CD14-positive monocyte (primary cell): ENCODE data around the gene FREM2. TPM values are rescaled to one million over a fixed set of nuclear protein-coding genes. Genes with fewer than 3 reads are reported as not detected.

Experiments used
- DNase-seq, 3 donors: peaks; one replicate each; pipeline ENCODE4 v3.0.0-alpha.2; 2011 to 2022
- H2AFZ ChIP-seq: 2 replicates; pipeline ENCODE4 v1.6.0; 2012; ENCODE audit warnings: mild to moderate bottlenecking, low read depth, low read length, inconsistent platforms; ENCODE audit not compliant: insufficient read depth, poor library complexity, severe bottlenecking
- H3K27ac ChIP-seq, 2 donors: 1 replicate in 1 of 2; 2 replicates in 1 of 2; pipeline ENCODE4 v1.5.1; 2012 to 2013; ENCODE audit warnings: low read length in 2 of 2, control low read depth in 1 of 2, inconsistent platforms in 1 of 2, low read depth in 1 of 2, mild to moderate bottlenecking in 1 of 2
- H3K27me3 ChIP-seq, 2 donors: one replicate each; pipeline versions ENCODE4 v1.6.0 to v1.6.1; 2011 to 2013; ENCODE audit warnings: low read length in 2 of 2; ENCODE audit not compliant: control insufficient read depth in 2 of 2, insufficient read depth in 2 of 2
- H3K36me3 ChIP-seq, 2 donors: replicated peaks in 1 of 2; 1 replicate in 1 of 2; 2 replicates in 1 of 2; pipeline versions ENCODE4 v1.5.1 to v1.6.1; 2012 to 2013; ENCODE audit warnings: low read length in 2 of 2, control low read depth in 1 of 2, inconsistent platforms in 1 of 2, mild to moderate bottlenecking in 1 of 2; ENCODE audit not compliant: insufficient read depth in 2 of 2, control insufficient read depth in 1 of 2
- H3K4me1 ChIP-seq, 2 donors: 1 replicate in 1 of 2; 2 replicates in 1 of 2; pipeline versions ENCODE4 v1.5.1 to v1.6.1; 2012 to 2013; ENCODE audit warnings: low read length in 2 of 2, control low read depth in 1 of 2, inconsistent platforms in 1 of 2, mild to moderate bottlenecking in 1 of 2, moderate library complexity in 1 of 2; ENCODE audit not compliant: insufficient read depth in 2 of 2, control insufficient read depth in 1 of 2
- H3K4me2 ChIP-seq: replicated peaks from 2 replicates; pipeline ENCODE3; 2012; ENCODE audit warnings: low read length, moderate library complexity, mild to moderate bottlenecking; ENCODE audit not compliant: poor library complexity, severe bottlenecking; ENCODE audit errors: extremely low read depth
- H3K4me3 ChIP-seq, 3 experiments: fragments of 200-600 bp in 1 of 3; sonication (generic) in 1 of 3; replicated peaks in 1 of 3; 1 replicate in 2 of 3; 2 replicates in 1 of 3; pipeline ENCODE4 v1.5.1; 2011 to 2013; ENCODE audit warnings: low read length in 3 of 3, mild to moderate bottlenecking in 3 of 3, control low read depth in 2 of 3, low read depth in 2 of 3, inconsistent platforms in 1 of 3, moderate library complexity in 1 of 3
- H3K79me2 ChIP-seq: 2 replicates; pipeline ENCODE4 v1.6.0; 2012; ENCODE audit warnings: mild to moderate bottlenecking, control low read depth, inconsistent platforms, low read length, moderate library complexity; ENCODE audit not compliant: insufficient read depth
- H3K9ac ChIP-seq: 2 replicates; pipeline ENCODE4 v1.6.0; 2017; ENCODE audit warnings: low read length, mild to moderate bottlenecking; ENCODE audit not compliant: insufficient read depth, poor library complexity, severe bottlenecking
- H3K9me3 ChIP-seq, 2 donors: replicated peaks in 1 of 2; 1 replicate in 1 of 2; 2 replicates in 1 of 2; pipeline versions ENCODE4 v1.5.1 to v1.6.1; 2012 to 2013; ENCODE audit warnings: low read length in 2 of 2, control low read depth in 1 of 2; ENCODE audit not compliant: control insufficient read depth in 1 of 2, insufficient read depth in 1 of 2
- H4K20me1 ChIP-seq: 2 replicates; pipeline ENCODE4 v1.6.0; 2012; ENCODE audit warnings: mild to moderate bottlenecking, low read length, control low read depth, moderate library complexity; ENCODE audit not compliant: insufficient read depth
- H3K27ac Mint-ChIP-seq, 7 donors: one replicate each; pipeline ENCODE4 v1.8.0; 2020; ENCODE audit warnings: mild to moderate bottlenecking in 7 of 7, mixed read lengths in 7 of 7, moderate library complexity in 6 of 7, inconsistent platforms in 2 of 7
- H3K27me3 Mint-ChIP-seq, 3 donors: one replicate each; pipeline ENCODE4 v1.8.0; 2021 to 2022; ENCODE audit warnings: low read depth in 3 of 3, mild to moderate bottlenecking in 3 of 3, mixed read lengths in 3 of 3, moderate library complexity in 3 of 3, inconsistent platforms in 1 of 3
- H3K36me3 Mint-ChIP-seq, 2 donors: one replicate each; pipeline ENCODE4 v1.8.0; 2020; ENCODE audit warnings: mixed read lengths in 2 of 2, inconsistent platforms in 1 of 2, mild to moderate bottlenecking in 1 of 2
- H3K4me1 Mint-ChIP-seq: one replicate; pipeline ENCODE4 v1.8.0; 2020; ENCODE audit warnings: mild to moderate bottlenecking, mixed read lengths
- H3K4me3 Mint-ChIP-seq, 2 donors: one replicate each; pipeline ENCODE4 v1.8.0; 2020; ENCODE audit warnings: mild to moderate bottlenecking in 2 of 2, mixed read lengths in 2 of 2, moderate library complexity in 1 of 2
- H3K9me3 Mint-ChIP-seq, 7 donors: one replicate each; pipeline ENCODE4 v1.8.0; 2020 to 2022; ENCODE audit warnings: mixed read lengths in 7 of 7, mild to moderate bottlenecking in 6 of 7, moderate library complexity in 6 of 7, inconsistent platforms in 2 of 7
- WGBS: methylation state at CpG from one replicate; pipeline ENCODE4 v1.1.5; 2013; ENCODE audit warnings: missing lambda C conversion rate; ENCODE audit not compliant: insufficient coverage; 5-methylcytosine and 5-hydroxymethylcytosine counted together
- intact Hi-C, 2 donors: fragments of 100-400 bp; cut with micrococcal nuclease; formaldehyde crosslinking; loops; one replicate each; pipeline versions ENCODE4 v1.15.0 to v1.15.1; 2023
- polyA plus RNA-seq, 3 donors: library from polyadenylated mRNA; depleted of rRNA in 1 of 3; unstranded in 2 of 3; stranded (reverse) in 1 of 3; fragments of 300-500 nt in 2 of 3; fragments of >200 nt in 1 of 3; fragmentation: Illumina TruSeq in 2 of 3; gene quantifications; 1 replicate in 2 of 3; 2 replicates in 1 of 3; pipeline ENCODE4 v1.2.3, GENCODE V29; 2012 to 2021
- TF ChIP-seq, protein P1 (sequence below): fragments of 200-600 bp; IDR thresholded peaks from one replicate; pipeline ENCODE4 v1.8.0; 2022; ENCODE audit warnings: antibody characterized with exemption, mild to moderate bottlenecking

The FREM2 gene
- polyA plus RNA-seq, 3 donors, result not detected

DNA sequence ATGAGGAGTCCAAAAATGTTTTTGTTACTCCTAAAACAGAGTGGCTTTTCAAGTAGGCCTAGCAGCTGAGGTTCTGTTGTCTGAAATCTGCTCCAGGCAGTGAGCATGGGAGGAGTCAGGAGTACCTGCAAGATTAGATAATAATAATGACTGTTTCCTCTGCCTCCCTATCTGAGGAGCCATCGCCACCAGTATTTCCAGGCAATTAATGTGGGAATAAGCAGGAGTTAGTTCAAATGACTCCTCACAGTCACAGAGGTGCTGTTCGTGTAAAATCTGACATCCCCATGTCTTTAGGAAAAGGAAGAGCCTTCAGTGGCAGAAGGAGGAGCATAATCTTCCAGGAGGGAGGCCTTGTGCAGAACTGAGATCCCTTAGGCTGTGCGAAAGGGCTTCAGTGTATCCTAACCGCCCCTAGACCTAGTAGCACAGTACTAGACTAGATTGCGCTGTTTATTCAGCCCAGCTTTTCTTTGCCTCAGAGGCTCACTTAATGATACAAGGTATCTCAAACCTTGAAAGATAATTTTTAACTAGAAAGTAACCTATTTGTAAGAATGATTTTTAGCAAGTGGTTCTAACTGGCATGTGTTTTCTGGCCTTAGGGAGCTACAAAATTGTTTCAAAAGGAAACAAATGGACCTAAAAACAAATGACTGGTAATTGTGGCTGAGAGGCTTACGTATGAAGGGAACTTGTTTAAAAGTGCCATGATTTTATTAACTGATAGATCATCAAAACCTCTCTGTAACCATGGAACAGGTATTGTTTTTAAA lies 49.0 kb downstream of the FREM2 start:
- no peak overlapping the region for H3K9ac ChIP-seq
- H3K36me3 ChIP-seq, result no peaks in the 10 kb centered on the region
- H4K20me1 ChIP-seq, result no peaks in the 10 kb centered on the region
- no peaks in the 10 kb centered on the region for H3K27me3 ChIP-seq
- H3K27ac Mint-ChIP-seq, result no peak overlapping the region
- no peak overlapping the region for H2AFZ ChIP-seq
- intact Hi-C loops, result no loop called here
- no peak overlapping the region for H3K27ac ChIP-seq
- TF ChIP-seq, protein P1, sequence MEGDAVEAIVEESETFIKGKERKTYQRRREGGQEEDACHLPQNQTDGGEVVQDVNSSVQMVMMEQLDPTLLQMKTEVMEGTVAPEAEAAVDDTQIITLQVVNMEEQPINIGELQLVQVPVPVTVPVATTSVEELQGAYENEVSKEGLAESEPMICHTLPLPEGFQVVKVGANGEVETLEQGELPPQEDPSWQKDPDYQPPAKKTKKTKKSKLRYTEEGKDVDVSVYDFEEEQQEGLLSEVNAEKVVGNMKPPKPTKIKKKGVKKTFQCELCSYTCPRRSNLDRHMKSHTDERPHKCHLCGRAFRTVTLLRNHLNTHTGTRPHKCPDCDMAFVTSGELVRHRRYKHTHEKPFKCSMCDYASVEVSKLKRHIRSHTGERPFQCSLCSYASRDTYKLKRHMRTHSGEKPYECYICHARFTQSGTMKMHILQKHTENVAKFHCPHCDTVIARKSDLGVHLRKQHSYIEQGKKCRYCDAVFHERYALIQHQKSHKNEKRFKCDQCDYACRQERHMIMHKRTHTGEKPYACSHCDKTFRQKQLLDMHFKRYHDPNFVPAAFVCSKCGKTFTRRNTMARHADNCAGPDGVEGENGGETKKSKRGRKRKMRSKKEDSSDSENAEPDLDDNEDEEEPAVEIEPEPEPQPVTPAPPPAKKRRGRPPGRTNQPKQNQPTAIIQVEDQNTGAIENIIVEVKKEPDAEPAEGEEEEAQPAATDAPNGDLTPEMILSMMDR, result no peak
- no peaks in the 10 kb centered on the region for H3K36me3 Mint-ChIP-seq
- peaks cover 0 to 3% (median 2%) of the 10 kb centered on the region in 3 donors for H3K27me3 Mint-ChIP-seq
- H3K9me3 ChIP-seq, result no peaks in the 10 kb centered on the region
- no peak overlapping the region for H3K4me3 ChIP-seq
- no peaks in the 10 kb centered on the region for H3K79me2 ChIP-seq
- H3K4me2 ChIP-seq, result no peak overlapping the region
- H3K4me3 Mint-ChIP-seq, result no peak overlapping the region
- WGBS, result 95% methylated on average over 3 of the region's 6 CpGs
- peaks cover 0 to 5% (median 0%) of the 10 kb centered on the region in 7 donors for H3K9me3 Mint-ChIP-seq
- no peaks in the 10 kb centered on the region for H3K4me1 Mint-ChIP-seq
- DNase-seq, result no peak
- H3K4me1 ChIP-seq, result no peaks in the 10 kb centered on the region

DNA sequence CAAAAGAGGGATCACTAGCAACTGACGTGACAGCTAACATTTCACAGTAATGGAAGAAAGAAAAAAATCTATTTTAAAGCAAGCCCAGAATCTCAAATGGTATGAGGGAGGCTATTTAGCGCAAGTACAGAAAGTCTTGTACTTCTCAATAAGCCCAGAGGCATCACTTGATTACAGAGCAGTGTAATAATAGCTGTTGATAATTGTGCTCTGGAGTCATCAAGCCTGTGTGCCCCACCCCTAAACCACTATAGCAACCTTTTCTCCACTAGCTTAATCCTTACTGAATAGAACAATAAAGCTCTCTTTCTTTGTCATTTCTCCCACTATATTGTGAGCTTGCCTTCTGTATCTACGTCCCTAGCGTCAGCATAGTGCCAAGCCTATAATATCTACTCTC lies 56.6 kb downstream of the FREM2 start:
- H3K4me3 ChIP-seq, result no peak overlapping the region
- no peaks in the 10 kb centered on the region for H3K4me1 Mint-ChIP-seq
- H3K27ac ChIP-seq, result no peak overlapping the region
- H3K27me3 Mint-ChIP-seq, result peaks cover 0 to 2% (median 0%) of the 10 kb centered on the region in 3 donors
- no peak overlapping the region for H3K4me3 Mint-ChIP-seq
- no peak overlapping the region for H2AFZ ChIP-seq
- DNase-seq, result no peak
- no CpG with 5 or more reads among the region's 4 CpGs for WGBS
- TF ChIP-seq, protein P1, result no peak
- H3K27ac Mint-ChIP-seq, result no peak overlapping the region
- H3K79me2 ChIP-seq, result no peaks in the 10 kb centered on the region
- H3K27me3 ChIP-seq, result no peaks in the 10 kb centered on the region
- H3K4me1 ChIP-seq, result no peaks in the 10 kb centered on the region
- H3K4me2 ChIP-seq, result no peak overlapping the region
- H3K36me3 ChIP-seq, result no peaks in the 10 kb centered on the region
- H3K9ac ChIP-seq, result no peak overlapping the region
- no peaks in the 10 kb centered on the region for H3K36me3 Mint-ChIP-seq
- intact Hi-C loops, result no loop called here
- H3K9me3 Mint-ChIP-seq, result peaks cover 0 to 3% (median 0%) of the 10 kb centered on the region in 7 donors
- H3K9me3 ChIP-seq, result no peaks in the 10 kb centered on the region
- no peaks in the 10 kb centered on the region for H4K20me1 ChIP-seq
